Gastrocnemius medialis (tissue), 4 donors: ENCODE data around the gene PDE4B. TPM values are rescaled to one million over a fixed set of nuclear protein-coding genes. Genes with fewer than 3 reads are reported as not detected.
A peak's percentile ranks its signal among the peaks of the same experiment; 100 is the strongest.

Experiments used
- ATAC-seq, 2 donors: fragments of 150-250 bp; one replicate each; pipeline ENCODE4 v1.9.1; 2016
- DNase-seq, 2 donors: peaks; one replicate each; pipeline ENCODE4 v3.0.0-alpha.2; 2019
- H3K27ac ChIP-seq, 4 donors: fragments of 200-600 bp; sonication (generic); 1 replicate in 1 of 4; 2 replicates in 3 of 4; pipeline ENCODE4 v1.5.1; 2016 to 2018; ENCODE audit warnings: mild to moderate bottlenecking in 2 of 4, moderate library complexity in 1 of 4
- H3K27me3 ChIP-seq, 3 donors: fragments of 200-600 bp; sonication (generic) in 2 of 3; 1 replicate in 1 of 3; 2 replicates in 2 of 3; pipeline versions ENCODE4 v1.5.1 to v1.6.0; 2016 to 2019; ENCODE audit warnings: mild to moderate bottlenecking in 1 of 3, moderate library complexity in 1 of 3
- H3K36me3 ChIP-seq, 2 donors: fragments of 200-600 bp; sonication (generic) in 1 of 2; one replicate each; pipeline ENCODE4 v1.5.1; 2017 to 2018
- H3K4me1 ChIP-seq, 2 donors: fragments of 200-600 bp; sonication (generic) in 1 of 2; one replicate each; pipeline ENCODE4 v1.5.1; 2016 to 2017; ENCODE audit warnings: mild to moderate bottlenecking in 2 of 2
- H3K4me3 ChIP-seq, 4 donors: fragments of 200-600 bp; sonication (generic) in 3 of 4; 1 replicate in 1 of 4; 2 replicates in 3 of 4; pipeline ENCODE4 v1.5.1; 2016 to 2019; ENCODE audit warnings: mild to moderate bottlenecking in 2 of 4
- H3K9me3 ChIP-seq, 3 donors: fragments of 200-600 bp; sonication (generic) in 2 of 3; 1 replicate in 1 of 3; 2 replicates in 2 of 3; pipeline ENCODE4 v1.5.1; 2016 to 2019
- CTCF ChIP-seq, 5 experiments: fragments of 450-650 bp in 3 of 5; fragments of 200-600 bp in 2 of 5; sonication (generic) in 2 of 5; IDR thresholded peaks in 4 of 5; conservative IDR thresholded peaks in 1 of 5; 1 replicate in 4 of 5; 2 replicates in 1 of 5; pipeline ENCODE4 v1.5.1; 2016 to 2019; ENCODE audit warnings: antibody characterized with exemption in 5 of 5, mild to moderate bottlenecking in 3 of 5, moderate library complexity in 3 of 5
- POLR2A ChIP-seq, 2 donors: fragments of 450-650 bp; IDR thresholded peaks; one replicate each; pipeline ENCODE4 v1.6.1; 2017; ENCODE audit warnings: antibody characterized with exemption in 2 of 2, mild to moderate bottlenecking in 2 of 2, moderate library complexity in 2 of 2
- in situ Hi-C, 4 donors: fragments of 200-750 bp; cut with MboI; loops; one replicate each; pipeline versions ENCODE4 v1.15.0 to v1.8.0; 2017; ENCODE audit warnings: low sequenced_read_pairs in 4 of 4
- intact Hi-C: fragments of 100-400 bp; cut with DNase I; formaldehyde crosslinking; loops from one replicate; pipeline ENCODE4 v1.15.1; 2023; ENCODE audit warnings: low total_unique reads
- total RNA-seq, 4 donors: library from RNA; depleted of rRNA; stranded (reverse); fragments of >200 nt; gene quantifications; one replicate each; pipeline versions ENCODE4 v1.1.0 to v1.2.3, GENCODE V29; 2016

PDE4B gene
- total RNA-seq, 4 donors from 2014 or later: 4.5 to 8.5 (median 7.9) TPM

- in situ Hi-C loops (loop anchor here in 1 of 4 donors (10.0 kb wide), 1 partner anchor 56 kb away; no protein-coding TSS in a partner anchor), intact Hi-C loops (no loop called here)
- DNase-seq (no peak), ATAC-seq (peak in 1 of 2 donors; percentile 49)
- H3K36me3 ChIP-seq: no peaks in the 10 kb centered on the region
- H3K4me1 ChIP-seq: peaks cover 23% of the 10 kb centered on the region in 2 donors
- H3K4me3 ChIP-seq: no peak overlapping the region
- TF ChIP-seq POLR2A (IDR thresholded peaks at IDR 0.05): no peak
- no peak for TF ChIP-seq CTCF (IDR thresholded peaks at IDR 0.05 in 4 of 5, conservative IDR thresholded peaks at IDR 0.05 in 1 of 5)
- no peaks in the 10 kb centered on the region for H3K9me3 ChIP-seq
- no peaks in the 10 kb centered on the region for H3K27me3 ChIP-seq
- H3K27ac ChIP-seq: peak overlapping the region in 2 of 4 donors; percentile 10 to 60
Observed at GRCh38 chr1:66278260-66279021, 485.7 kb downstream of the PDE4B start.

GRCh38 chr1:66281808-66282207, 489.1 kb downstream of the PDE4B start:
- Histone ChIP-seq H3K36me3 (no peaks in the 10 kb centered on the region), H3K27ac (no peak overlapping the region), H3K4me3 (no peak overlapping the region), H3K27me3 (no peaks in the 10 kb centered on the region), H3K4me1 (peaks cover 6 to 10% of the 10 kb centered on the region in 2 donors), H3K9me3 (no peaks in the 10 kb centered on the region)
- ATAC-seq (no peak), DNase-seq (no peak)
- in situ Hi-C loops: no loop called here
- TF ChIP-seq CTCF (IDR thresholded peaks at IDR 0.05 in 4 of 5, conservative IDR thresholded peaks at IDR 0.05 in 1 of 5): no peak
- TF ChIP-seq POLR2A (IDR thresholded peaks at IDR 0.05): no peak
- intact Hi-C loops: no loop called here

DNA sequence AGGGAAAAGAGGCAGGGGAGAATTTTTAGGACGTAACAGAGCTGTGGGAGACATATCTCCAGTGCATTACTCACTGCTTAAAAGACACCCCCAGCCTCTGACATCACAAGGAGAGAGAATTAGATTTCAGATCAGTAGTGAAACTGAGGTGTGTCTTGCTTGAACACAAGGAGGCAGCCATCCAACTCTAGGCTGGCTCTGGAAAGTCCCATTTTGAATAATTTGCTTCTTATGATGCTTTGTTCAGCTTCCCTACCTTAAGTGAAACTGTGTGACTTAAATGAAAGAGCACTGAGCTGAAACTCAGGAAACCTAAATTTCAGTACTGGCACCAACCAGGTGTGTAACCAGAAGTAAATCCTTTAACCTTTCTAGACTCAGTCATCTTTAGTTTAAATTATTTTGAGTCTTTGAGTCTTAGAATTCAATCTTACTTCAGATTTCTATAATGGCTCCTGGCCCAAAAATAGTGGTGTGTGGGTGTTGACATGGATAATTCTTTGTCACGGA, 489.7 kb downstream of the PDE4B start:
- TF ChIP-seq POLR2A (IDR thresholded peaks at IDR 0.05): no peak
- no peak for TF ChIP-seq CTCF (IDR thresholded peaks at IDR 0.05 in 4 of 5, conservative IDR thresholded peaks at IDR 0.05 in 1 of 5)
- peaks cover 6 to 10% of the 10 kb centered on the region in 2 donors for H3K4me1 ChIP-seq
- DNase-seq (no peak), ATAC-seq (peak in 1 of 2 donors; percentile 27)
- no peaks in the 10 kb centered on the region for H3K9me3 ChIP-seq
- in situ Hi-C loops (no loop called here), intact Hi-C loops (no loop called here)
- no peak overlapping the region for H3K4me3 ChIP-seq
- H3K36me3 ChIP-seq: no peaks in the 10 kb centered on the region
- no peaks in the 10 kb centered on the region for H3K27me3 ChIP-seq
- peak overlapping the region in 2 of 4 donors; percentile 14 to 53 for H3K27ac ChIP-seq

DNA sequence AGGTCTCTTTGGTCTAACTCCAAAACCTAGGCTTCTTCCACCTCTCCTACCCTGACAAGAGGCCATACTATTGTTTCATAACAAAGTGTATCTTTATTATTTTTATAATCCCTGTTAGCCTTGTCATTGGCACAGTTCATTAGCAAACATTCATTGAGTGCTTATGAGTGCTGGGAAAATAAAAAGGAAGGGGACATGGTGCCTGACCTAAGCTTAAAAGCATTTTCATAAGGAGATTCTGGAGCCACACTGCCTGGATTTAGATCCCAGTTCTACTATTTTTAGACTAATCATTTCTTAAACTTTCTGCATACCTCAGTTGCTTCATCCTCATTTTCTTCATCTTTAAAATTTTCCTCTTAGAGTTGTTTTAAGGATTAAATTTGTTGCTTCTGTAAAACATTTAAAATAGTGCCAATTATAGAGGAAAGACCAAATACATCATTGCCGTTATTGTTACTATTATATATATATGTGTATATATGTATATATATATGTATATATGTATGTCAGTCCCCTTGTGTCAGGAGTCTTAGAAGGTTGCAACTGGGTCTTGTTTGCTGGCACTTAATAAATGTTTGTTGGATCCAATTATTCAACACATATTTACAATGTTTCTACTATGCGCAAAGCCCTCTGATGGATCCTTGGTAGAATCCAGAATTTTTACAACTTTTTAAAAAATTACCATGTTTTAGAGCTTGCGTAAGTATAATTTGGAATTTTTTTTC, 490.4 kb downstream of the PDE4B start:
- Histone ChIP-seq H3K4me1 (peaks cover 6 to 8% of the 10 kb centered on the region in 2 donors), H3K4me3 (no peak overlapping the region), H3K27me3 (no peaks in the 10 kb centered on the region), H3K9me3 (no peaks in the 10 kb centered on the region), H3K36me3 (no peaks in the 10 kb centered on the region), H3K27ac (peak overlapping the region in 2 of 4 donors; percentile 14 to 53)
- intact Hi-C loops (no loop called here), in situ Hi-C loops (no loop called here)
- DNase-seq: no peak
- ATAC-seq: no peak
- no peak for TF ChIP-seq POLR2A (IDR thresholded peaks at IDR 0.05)
- no peak for TF ChIP-seq CTCF (IDR thresholded peaks at IDR 0.05 in 4 of 5, conservative IDR thresholded peaks at IDR 0.05 in 1 of 5)
